GM19351 (cell line): ENCODE measurements around the gene CCR2.

ENCODE experiments used
- ATAC-seq: cut with Tn5 transposase; IDR thresholded peaks from one replicate; pipeline ENCODE4 v1.9.1; 2021; ENCODE audit warnings: mild to moderate bottlenecking, moderate library complexity; ENCODE audit not compliant: unreplicated experiment

Gene CCR2

DNA sequence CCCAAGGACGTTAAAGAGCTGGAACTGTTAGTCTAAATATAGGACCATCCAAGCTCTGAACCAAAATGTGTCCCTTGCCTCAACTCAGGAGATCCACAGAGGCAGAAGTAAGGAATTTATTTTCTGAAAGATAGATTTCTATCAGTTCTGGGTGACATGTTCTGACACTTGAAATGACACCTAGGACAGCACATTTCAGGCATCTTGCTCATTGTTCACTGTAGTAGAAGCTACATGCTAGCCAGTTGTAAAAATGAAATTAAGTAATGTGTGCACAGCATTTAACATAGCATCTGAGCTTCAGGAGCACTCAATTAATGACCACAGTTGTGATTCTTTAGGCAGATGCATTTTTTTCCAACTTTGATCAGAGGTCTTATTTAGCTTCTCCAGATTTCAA, 567 bp downstream of the CCR2 start:
- ATAC-seq: no peak

DNA sequence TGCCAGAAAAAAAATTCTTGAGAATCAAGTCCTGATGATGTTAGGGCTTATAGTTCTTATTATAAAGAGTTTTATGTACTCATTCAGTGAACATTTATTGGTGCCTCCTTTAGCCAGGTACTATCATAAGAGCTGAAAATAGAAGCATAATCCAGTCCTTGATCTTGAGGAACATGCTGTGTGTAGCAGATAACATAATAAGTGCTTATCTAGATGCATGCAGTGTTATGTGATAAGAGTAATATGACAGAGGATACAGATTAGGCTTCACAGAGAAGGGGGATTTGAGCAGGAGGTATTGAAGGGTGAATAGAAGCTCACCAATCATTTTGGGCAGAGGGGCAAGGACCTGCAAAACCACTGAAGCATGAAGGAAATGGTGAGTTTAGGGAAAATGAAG, 1.1 kb downstream of the CCR2 start:
- ATAC-seq: no peak

DNA sequence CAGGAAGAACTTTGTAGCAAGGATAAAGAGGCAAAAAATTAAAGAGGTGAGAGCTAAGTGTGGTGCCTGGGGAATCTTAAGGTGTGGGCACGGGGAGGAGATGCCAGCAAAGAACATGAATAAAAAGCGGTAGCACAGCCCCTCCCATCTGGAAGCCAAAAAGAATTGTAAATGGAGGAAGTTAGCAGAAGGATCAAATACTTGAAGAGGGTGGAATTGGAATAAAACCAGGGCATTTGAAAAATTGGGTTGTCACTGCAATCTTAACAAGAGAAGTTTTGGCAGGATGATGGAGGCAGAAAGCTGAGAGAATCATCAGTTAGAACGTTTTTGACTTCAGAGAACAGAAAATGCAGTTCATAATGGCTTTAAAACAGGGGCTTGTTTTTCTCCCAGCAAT, 2.4 kb downstream of the CCR2 start:
- ATAC-seq: no peak

DNA sequence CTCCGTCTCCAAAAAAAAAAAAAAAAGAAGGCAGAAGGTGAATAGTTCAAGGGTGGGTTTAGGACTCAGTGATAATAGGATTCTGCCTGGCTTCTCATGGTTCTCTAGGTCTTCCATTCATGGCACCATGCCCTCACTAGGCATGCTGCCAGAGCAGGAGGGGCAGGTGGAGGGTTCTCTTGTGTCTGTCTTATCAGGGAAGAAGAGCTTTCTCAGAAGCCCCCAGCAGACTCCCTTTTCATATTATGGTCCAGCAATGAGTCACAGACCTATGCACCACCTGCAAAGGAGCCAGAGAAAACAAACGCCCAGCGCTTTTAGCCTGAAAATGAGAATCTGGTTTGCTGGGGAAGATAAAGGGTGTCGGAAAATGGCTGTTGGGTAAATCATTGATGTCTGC, 3.0 kb downstream of the CCR2 start:
- ATAC-seq: no peak

DNA sequence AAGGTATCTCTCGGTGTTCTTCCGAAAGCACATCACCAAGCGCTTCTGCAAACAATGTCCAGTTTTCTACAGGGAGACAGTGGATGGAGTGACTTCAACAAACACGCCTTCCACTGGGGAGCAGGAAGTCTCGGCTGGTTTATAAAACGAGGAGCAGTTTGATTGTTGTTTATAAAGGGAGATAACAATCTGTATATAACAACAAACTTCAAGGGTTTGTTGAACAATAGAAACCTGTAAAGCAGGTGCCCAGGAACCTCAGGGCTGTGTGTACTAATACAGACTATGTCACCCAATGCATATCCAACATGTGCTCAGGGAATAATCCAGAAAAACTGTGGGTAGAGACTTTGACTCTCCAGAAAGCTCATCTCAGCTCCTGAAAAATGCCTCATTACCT, 4.6 kb downstream of the CCR2 start:
- ATAC-seq: no peak

DNA sequence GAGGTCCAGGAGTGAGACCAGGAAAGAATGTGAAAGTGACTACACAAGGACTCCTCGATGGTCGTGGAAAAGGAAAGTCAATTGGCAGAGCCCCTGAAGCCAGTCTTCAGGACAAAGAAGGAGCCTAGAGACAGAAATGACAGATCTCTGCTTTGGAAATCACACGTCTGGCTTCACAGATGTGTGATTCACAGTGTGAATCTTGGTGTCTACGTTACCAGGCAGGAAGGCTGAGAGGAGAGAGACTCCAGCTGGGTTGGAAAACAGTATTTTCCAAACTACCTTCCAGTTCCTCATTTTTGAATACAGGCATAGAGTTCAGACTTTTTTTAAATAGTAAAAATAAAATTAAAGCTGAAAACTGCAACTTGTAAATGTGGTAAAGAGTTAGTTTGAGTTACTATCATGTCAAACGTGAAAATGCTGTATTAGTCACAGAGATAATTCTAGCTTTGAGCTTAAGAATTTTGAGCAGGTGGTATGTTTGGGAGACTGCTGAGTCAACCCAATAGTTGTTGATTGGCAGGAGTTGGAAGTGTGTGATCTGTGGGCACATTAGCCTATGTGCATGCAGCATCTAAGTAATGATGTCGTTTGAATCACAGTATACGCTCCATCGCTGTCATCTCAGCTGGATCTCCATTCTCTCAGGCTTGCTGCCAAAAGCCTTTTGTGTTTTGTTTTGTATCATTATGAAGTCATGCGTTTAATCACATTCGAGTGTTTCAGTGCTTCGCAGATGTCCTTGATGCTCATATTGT, 6.0 kb downstream of the CCR2 start:
- no peak for ATAC-seq

DNA sequence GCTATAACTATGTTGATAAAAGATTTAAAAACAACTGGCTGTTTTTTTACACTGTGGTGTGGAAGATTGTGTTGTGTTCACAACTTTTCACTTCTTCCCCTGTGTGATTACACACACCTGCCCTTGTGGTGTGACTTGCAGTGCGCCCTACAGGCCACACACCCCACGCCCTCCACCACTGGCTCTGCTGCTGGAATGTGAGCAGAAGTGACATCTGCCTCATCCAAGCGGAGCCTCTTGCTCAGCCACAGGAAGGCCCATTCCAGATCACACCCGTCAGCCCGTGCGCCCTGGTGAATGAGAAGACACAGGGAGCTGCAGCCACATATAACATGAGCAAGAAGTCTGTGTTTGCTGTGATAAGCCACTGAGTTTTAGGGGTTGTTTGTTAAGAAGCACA, 7.0 kb downstream of the CCR2 start:
- no peak for ATAC-seq

DNA sequence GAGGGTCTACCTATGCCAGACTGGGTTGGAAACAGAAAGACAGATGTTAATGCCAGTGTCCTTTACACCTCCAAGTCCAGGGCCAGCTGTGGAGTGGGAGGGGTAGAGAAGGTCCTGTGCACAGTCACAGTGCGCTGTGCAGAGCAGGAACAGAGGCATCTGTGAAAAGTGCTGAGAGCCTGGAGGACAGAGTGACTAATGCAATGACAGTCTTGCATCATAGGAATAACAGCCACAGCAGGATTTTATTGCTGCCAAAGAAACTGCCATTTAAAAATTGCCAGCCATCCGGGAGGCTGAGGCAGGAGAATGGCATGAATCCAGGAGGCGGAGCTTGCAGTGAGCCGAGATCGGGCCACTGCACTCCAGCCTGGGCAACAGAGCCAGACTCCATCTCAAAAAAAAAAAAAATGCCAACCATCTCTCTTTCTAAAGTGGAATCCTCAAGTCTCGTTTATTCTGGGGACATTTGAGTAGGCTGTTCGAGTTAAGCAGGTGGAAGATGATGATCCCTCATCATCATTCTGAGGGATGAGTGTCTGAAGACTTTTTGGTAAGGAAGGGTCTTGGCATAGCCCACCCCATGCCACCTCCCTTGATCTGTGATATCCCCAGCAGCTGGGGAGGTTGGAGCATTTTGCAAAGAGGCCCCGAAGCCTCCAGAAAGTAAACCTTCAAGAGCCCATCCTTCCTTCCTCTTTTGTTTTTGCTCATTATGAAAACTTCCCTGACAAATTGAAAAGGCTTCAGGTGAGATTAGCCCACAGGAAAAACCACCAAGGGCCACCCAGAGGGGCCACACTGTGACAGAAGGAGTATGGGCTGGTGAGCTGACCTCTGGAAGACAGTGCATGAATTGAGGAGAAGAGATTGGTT, 7.7 kb downstream of the CCR2 start:
- no peak for ATAC-seq

DNA sequence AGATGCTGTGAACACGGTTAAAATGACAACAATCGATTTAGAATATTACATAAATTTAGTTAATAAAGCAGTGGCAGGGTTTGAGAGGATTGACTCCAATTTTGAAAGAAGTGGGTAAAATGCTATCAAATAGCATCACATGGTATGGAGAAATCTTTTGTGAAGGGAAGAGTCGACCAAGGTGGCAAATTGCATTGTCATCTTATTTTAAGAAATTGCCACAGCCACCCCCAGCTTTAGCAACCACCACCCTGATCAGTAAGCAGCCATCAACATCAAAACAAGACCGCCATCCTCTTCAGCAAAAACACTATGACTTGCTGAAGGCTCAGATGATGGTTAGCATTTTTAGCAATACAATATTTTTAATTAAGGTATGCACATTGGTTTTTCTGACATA, 11.1 kb downstream of the CCR2 start:
- no peak for ATAC-seq

DNA sequence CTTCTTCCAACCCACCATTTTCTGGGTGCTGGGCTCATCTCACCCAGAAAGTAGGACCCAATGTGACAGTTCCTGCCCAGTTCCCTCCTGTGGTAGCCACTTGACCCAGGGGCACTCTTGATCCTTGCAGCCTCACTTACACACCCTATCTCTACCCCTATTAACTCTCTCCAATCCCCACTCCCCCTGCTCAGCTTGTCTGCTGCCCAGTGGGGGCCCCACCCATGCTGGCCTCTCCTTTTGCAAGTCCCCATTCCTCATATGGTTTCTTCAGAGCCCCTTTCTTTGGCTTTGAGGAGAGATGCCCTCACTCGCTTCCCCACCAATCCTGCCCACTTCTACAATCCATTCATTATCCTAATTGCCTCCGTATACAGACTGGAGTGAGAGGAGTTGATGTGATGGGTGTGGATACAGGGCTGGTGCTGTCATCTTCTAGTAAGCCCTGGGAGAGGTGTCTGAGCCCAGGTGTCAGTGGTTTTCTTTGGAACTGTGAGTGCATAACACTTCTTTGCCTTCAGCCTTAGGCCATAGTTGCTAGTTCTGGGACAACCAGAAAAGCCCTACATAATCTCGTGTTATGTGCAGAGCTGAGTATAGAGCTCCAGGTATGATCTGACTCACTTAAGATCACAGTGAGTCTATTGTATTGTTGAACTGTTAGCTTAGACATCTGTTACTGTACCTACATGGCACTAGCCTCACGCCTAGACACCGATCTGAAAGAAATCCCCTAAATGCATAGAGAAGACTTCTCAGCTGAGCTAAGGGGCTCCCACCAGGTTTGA, 12.0 kb downstream of the CCR2 start:
- ATAC-seq: no peak

DNA sequence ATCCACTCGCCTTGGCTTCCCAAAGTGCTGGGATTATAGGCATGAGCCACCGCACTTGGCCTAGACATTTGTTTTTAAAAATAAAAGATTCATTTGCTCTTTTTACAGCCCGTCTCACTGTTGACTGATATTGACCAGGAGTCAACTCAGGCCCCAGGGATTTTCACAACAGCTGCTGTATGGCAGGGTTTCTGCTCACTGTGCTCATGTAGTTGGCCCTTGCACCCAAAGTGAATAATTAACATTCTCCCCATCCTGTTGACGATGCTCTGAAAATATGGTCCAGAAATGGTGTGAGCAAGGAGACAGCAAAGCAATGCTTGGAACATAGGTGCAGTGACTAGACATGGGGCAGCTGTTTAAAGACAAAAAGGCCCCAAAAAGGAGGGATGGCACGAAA, 13.9 kb downstream of the CCR2 start:
- no peak for ATAC-seq

DNA sequence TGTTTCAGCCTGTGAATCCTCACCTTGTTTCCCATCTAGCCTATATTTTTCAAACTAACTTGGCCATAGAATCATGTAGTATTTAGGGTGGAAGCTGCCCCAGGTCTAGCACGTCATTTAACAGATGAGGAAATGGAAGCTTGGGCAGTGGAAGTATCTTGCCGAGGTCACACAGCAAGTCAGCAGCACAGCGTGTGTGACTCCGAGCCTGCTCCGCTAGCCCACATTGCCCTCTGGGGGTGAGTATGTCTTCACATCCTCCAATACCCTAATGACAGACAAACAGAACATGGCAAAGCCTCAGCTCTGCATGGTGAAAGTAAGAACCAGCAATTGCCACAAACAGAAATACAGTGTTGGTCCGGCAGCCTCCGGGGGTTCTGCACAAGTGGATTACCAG, 14.7 kb downstream of the CCR2 start:
- ATAC-seq: peak; percentile 53

DNA sequence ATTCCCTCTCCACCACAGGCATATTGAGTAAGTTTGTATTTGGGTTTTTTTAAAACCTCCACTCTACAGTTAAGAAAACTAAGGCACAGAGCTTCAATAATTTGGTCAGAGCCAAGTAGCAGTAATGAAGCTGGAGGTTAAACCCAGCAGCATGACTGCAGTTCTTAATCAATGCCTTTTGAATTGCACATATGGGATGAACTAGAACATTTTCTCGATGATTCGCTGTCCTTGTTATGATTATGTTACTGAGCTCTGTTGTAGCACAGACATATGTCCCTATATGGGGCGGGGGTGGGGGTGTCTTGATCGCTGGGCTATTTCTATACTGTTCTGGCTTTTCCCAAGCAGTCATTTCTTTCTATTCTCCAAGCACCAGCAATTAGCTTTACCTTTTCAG, 15.2 kb downstream of the CCR2 start:
- no peak for ATAC-seq

DNA sequence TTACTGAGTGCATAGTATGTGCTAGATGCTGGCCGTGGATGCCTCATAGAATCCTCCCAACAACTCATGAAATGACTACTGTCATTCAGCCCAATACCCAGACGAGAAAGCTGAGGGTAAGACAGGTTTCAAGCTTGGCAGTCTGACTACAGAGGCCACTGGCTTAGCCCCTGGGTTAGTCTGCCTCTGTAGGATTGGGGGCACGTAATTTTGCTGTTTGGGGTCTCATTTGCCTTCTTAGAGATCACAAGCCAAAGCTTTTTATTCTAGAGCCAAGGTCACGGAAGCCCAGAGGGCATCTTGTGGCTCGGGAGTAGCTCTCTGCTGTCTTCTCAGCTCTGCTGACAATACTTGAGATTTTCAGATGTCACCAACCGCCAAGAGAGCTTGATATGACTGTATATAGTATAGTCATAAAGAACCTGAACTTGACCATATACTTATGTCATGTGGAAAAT, 15.8 kb downstream of the CCR2 start:
- ATAC-seq: peak; percentile 75

DNA sequence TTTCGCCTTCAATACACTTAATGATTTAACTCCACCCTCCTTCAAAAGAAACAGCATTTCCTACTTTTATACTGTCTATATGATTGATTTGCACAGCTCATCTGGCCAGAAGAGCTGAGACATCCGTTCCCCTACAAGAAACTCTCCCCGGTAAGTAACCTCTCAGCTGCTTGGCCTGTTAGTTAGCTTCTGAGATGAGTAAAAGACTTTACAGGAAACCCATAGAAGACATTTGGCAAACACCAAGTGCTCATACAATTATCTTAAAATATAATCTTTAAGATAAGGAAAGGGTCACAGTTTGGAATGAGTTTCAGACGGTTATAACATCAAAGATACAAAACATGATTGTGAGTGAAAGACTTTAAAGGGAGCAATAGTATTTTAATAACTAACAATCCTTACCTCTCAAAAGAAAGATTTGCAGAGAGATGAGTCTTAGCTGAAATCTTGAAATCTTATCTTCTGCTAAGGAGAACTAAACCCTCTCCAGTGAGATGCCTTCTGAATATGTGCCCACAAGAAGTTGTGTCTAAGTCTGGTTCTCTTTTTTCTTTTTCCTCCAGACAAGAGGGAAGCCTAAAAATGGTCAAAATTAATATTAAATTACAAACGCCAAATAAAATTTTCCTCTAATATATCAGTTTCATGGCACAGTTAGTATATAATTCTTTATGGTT, 17.1 kb downstream of the CCR2 start, which contains the start of gene CCR5:
Gene CCR5 (plus strand): TSS at position 108 of the 680 bp plus-strand sequence. CDS start 1,957 bp downstream, outside the sequence.
- no peak for ATAC-seq

DNA sequence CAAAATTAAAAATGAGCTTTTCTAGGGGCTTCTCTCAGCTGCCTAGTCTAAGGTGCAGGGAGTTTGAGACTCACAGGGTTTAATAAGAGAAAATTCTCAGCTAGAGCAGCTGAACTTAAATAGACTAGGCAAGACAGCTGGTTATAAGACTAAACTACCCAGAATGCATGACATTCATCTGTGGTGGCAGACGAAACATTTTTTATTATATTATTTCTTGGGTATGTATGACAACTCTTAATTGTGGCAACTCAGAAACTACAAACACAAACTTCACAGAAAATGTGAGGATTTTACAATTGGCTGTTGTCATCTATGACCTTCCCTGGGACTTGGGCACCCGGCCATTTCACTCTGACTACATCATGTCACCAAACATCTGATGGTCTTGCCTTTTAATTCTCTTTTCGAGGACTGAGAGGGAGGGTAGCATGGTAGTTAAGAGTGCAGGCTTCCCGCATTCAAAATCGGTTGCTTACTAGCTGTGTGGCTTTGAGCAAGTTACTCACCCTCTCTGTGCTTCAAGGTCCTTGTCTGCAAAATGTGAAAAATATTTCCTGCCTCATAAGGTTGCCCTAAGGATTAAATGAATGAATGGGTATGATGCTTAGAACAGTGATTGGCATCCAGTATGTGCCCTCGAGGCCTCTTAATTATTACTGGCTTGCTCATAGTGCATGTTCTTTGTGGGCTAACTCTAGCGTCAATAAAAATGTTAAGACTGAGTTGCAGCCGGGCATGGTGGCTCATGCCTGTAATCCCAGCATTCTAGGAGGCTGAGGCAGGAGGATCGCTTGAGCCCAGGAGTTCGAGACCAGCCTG, 17.8 kb downstream of the CCR2 start:
- no peak for ATAC-seq

DNA sequence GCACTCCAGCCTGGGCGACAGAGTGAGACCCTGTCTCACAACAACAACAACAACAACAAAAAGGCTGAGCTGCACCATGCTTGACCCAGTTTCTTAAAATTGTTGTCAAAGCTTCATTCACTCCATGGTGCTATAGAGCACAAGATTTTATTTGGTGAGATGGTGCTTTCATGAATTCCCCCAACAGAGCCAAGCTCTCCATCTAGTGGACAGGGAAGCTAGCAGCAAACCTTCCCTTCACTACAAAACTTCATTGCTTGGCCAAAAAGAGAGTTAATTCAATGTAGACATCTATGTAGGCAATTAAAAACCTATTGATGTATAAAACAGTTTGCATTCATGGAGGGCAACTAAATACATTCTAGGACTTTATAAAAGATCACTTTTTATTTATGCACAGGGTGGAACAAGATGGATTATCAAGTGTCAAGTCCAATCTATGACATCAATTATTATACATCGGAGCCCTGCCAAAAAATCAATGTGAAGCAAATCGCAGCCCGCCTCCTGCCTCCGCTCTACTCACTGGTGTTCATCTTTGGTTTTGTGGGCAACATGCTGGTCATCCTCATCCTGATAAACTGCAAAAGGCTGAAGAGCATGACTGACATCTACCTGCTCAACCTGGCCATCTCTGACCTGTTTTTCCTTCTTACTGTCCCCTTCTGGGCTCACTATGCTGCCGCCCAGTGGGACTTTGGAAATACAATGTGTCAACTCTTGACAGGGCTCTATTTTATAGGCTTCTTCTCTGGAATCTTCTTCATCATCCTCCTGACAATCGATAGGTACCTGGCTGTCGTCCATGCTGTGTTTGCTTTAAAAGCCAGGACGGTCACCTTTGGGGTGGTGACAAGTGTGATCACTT, 18.8 kb downstream of the CCR2 start:
- ATAC-seq: no peak

DNA sequence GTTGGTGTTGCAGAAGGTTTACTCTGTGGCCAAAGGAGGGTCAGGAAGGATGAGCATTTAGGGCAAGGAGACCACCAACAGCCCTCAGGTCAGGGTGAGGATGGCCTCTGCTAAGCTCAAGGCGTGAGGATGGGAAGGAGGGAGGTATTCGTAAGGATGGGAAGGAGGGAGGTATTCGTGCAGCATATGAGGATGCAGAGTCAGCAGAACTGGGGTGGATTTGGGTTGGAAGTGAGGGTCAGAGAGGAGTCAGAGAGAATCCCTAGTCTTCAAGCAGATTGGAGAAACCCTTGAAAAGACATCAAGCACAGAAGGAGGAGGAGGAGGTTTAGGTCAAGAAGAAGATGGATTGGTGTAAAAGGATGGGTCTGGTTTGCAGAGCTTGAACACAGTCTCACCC, 20.8 kb downstream of the CCR2 start:
- ATAC-seq: no peak

DNA sequence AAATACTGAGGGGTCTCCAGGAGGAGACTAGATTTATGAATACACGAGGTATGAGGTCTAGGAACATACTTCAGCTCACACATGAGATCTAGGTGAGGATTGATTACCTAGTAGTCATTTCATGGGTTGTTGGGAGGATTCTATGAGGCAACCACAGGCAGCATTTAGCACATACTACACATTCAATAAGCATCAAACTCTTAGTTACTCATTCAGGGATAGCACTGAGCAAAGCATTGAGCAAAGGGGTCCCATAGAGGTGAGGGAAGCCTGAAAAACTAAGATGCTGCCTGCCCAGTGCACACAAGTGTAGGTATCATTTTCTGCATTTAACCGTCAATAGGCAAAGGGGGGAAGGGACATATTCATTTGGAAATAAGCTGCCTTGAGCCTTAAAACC, 21.3 kb downstream of the CCR2 start:
- no peak for ATAC-seq
